ENCODE data around the gene PCYT1A. TPM values are rescaled to one million over a fixed set of nuclear protein-coding genes. Genes with fewer than 3 reads are reported as not detected.

The PCYT1A gene
- total and polyA plus RNA-seq, 2 donors (not counting 1 experiment from before 2014, with no cell fraction given): 56.6 to 61.2 TPM

DNA sequence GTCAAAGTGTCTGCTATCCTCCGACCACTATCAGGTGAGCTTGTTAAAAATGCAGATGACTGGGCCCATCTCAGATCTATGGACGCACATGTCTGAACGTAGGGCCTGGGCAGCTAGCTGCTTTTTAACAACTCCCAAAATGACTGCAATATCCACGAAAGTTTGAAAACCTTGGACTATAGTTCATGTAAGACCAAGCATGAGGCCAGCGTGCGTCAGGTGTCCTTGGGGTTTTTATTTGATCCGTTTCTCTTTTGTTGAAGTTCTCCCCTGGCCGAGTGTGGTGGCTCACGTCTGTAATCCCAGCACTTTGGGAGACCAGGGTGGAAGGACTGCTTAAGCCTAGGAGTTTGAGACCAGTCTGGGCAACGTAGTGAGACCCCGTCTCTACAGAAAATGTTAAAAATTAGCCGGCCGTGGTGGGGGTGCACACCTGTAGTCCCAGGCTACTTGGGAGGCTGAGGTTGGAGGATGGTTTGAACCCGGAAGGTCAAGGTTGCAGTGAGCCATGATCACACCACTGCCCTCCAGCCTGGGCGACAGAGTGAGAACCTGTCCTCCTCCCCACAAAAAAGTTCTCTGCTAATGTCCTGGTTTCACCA lies 61.7 kb downstream of the PCYT1A start:
- Mint-ChIP-seq H3K4me1 (no peaks in the 10 kb centered on the region), H3K27me3 (no peaks in the 10 kb centered on the region), H3K4me3 (no peak overlapping the region), H3K9me3 (ENCODE audit: insufficient read depth) (no peaks in the 10 kb centered on the region), H3K27ac (no peak overlapping the region)
- intact Hi-C loops (cut with micrococcal nuclease): no loop called here
- Histone ChIP-seq H3K4me1 (ENCODE audit: control insufficient read depth in 2 of 2, insufficient read depth in 2 of 2, low read length in 2 of 2) (no peaks in the 10 kb centered on the region), H3K79me2 (ENCODE audit: control insufficient read depth, insufficient read depth, low read length) (no peaks in the 10 kb centered on the region), H3K4me3 (ENCODE audit: control extremely low read depth in 1 of 5, extremely low read depth in 1 of 5, insufficient read depth in 1 of 5, low read depth in 2 of 5, low read length in 4 of 5) (no peak overlapping the region), H3K4me2 (replicated peaks; ENCODE audit: low read depth, low read length, poor library complexity, severe bottlenecking) (no peak overlapping the region), H2AFZ (ENCODE audit: insufficient read depth, low read depth, low read length, poor library complexity, severe bottlenecking) (no peak overlapping the region), H3K27ac (ENCODE audit: low read length in 2 of 2) (no peak overlapping the region), H3K9ac (ENCODE audit: low read length) (no peak overlapping the region), H3K27me3 (replicated peaks in 1 of 4; ENCODE audit: control extremely low read depth in 1 of 4, control insufficient read depth in 3 of 4, insufficient read depth in 4 of 4, low read length in 3 of 4) (no peaks in the 10 kb centered on the region), H3K36me3 (replicated peaks in 1 of 2; ENCODE audit: control extremely low read depth in 1 of 2, control insufficient read depth in 1 of 2, extremely low read depth in 1 of 2, insufficient read depth in 2 of 2, low read length in 1 of 2) (no peaks in the 10 kb centered on the region), H4K20me1 (ENCODE audit: control insufficient read depth, insufficient read depth, low read length, poor library complexity, severe bottlenecking) (no peaks in the 10 kb centered on the region), H3K9me3 (ENCODE audit: control extremely low read depth in 1 of 3, control insufficient read depth in 2 of 3, insufficient read depth in 1 of 3, low read length in 2 of 3) (no peaks in the 10 kb centered on the region)
- ATAC-seq (ENCODE audit: low read depth) (no peak), DNase-seq (no peak)
- 92% methylated on average over 15 of the region's 15 CpGs for WGBS (ENCODE audit: insufficient coverage)
- ChIA-PET POLR2A (no interaction called here), CTCF (interaction anchor here (0.6 kb wide), 1 partner anchor 156 kb away, joined by 3 read pairs; no protein-coding TSS in a partner anchor)
- no peak for TF ChIP-seq EZH2 (IDR thresholded peaks at IDR 0.05; ENCODE audit: borderline replicate concordance, insufficient read depth, low read depth, low read length, poor library complexity, severe bottlenecking)
- TF ChIP-seq, protein P1, sequence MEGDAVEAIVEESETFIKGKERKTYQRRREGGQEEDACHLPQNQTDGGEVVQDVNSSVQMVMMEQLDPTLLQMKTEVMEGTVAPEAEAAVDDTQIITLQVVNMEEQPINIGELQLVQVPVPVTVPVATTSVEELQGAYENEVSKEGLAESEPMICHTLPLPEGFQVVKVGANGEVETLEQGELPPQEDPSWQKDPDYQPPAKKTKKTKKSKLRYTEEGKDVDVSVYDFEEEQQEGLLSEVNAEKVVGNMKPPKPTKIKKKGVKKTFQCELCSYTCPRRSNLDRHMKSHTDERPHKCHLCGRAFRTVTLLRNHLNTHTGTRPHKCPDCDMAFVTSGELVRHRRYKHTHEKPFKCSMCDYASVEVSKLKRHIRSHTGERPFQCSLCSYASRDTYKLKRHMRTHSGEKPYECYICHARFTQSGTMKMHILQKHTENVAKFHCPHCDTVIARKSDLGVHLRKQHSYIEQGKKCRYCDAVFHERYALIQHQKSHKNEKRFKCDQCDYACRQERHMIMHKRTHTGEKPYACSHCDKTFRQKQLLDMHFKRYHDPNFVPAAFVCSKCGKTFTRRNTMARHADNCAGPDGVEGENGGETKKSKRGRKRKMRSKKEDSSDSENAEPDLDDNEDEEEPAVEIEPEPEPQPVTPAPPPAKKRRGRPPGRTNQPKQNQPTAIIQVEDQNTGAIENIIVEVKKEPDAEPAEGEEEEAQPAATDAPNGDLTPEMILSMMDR (IDR thresholded peaks at IDR 0.05): no peak

DNA sequence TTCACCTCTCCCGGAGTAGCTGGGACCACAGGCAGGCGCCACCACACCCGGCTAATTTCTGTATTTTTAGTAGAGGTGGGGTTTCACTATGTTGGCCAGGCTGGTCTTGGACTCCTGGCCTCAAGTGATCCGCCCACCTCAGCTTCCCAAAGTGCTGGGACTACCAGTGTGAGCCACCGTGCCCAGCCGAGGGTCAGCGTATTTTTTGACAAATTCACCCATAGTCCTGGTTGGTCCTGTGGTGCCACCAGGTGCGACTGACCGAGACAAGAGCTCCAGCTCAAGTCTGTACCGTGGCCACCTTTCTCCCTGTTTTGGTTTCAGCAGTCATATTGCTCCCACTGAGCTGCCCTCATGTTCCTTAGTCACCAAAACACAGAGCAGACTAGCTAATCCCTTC lies 62.4 kb downstream of the PCYT1A start:
- ATAC-seq (ENCODE audit: low read depth) (no peak), DNase-seq (no peak)
- Histone ChIP-seq H3K4me3 (ENCODE audit: control extremely low read depth in 1 of 5, extremely low read depth in 1 of 5, insufficient read depth in 1 of 5, low read depth in 2 of 5, low read length in 4 of 5) (no peak overlapping the region), H3K9me3 (ENCODE audit: control extremely low read depth in 1 of 3, control insufficient read depth in 2 of 3, insufficient read depth in 1 of 3, low read length in 2 of 3) (no peaks in the 10 kb centered on the region), H4K20me1 (ENCODE audit: control insufficient read depth, insufficient read depth, low read length, poor library complexity, severe bottlenecking) (no peaks in the 10 kb centered on the region), H2AFZ (ENCODE audit: insufficient read depth, low read depth, low read length, poor library complexity, severe bottlenecking) (no peak overlapping the region), H3K79me2 (ENCODE audit: control insufficient read depth, insufficient read depth, low read length) (no peaks in the 10 kb centered on the region), H3K36me3 (replicated peaks in 1 of 2; ENCODE audit: control extremely low read depth in 1 of 2, control insufficient read depth in 1 of 2, extremely low read depth in 1 of 2, insufficient read depth in 2 of 2, low read length in 1 of 2) (no peaks in the 10 kb centered on the region), H3K4me2 (replicated peaks; ENCODE audit: low read depth, low read length, poor library complexity, severe bottlenecking) (no peak overlapping the region), H3K27me3 (replicated peaks in 1 of 4; ENCODE audit: control extremely low read depth in 1 of 4, control insufficient read depth in 3 of 4, insufficient read depth in 4 of 4, low read length in 3 of 4) (no peaks in the 10 kb centered on the region), H3K4me1 (ENCODE audit: control insufficient read depth in 2 of 2, insufficient read depth in 2 of 2, low read length in 2 of 2) (no peaks in the 10 kb centered on the region), H3K9ac (ENCODE audit: low read length) (no peak overlapping the region), H3K27ac (ENCODE audit: low read length in 2 of 2) (no peak overlapping the region)
- ChIA-PET POLR2A (interaction anchor here (0.6 kb wide), 1 partner anchor 198 kb away, joined by 3 read pairs; no protein-coding TSS in a partner anchor), CTCF (interaction anchor here (0.6 kb wide), 1 partner anchor 155 kb away, joined by 3 read pairs; no protein-coding TSS in a partner anchor)
- Mint-ChIP-seq H3K27ac (no peak overlapping the region), H3K4me3 (no peak overlapping the region), H3K9me3 (ENCODE audit: insufficient read depth) (no peaks in the 10 kb centered on the region), H3K4me1 (peaks cover under 1% of the 10 kb centered on the region), H3K27me3 (no peaks in the 10 kb centered on the region)
- WGBS (ENCODE audit: insufficient coverage): 93% methylated on average over 10 of the region's 10 CpGs
- TF ChIP-seq, protein P1 (IDR thresholded peaks at IDR 0.05): no peak
- intact Hi-C loops (cut with micrococcal nuclease): no loop called here

Measured in B cell (primary cell).